GM12878 (cell line): ENCODE results near the gene IL20RA.

Source experiments
- CTCF ChIP-seq, 3 experiments: IDR thresholded peaks in 2 of 3; conservative IDR thresholded peaks in 1 of 3; 2 replicates each; pipeline ENCODE4 v1.5.1; 2011; ENCODE audit warnings: low read depth in 3 of 3, low read length in 3 of 3, mild to moderate bottlenecking in 3 of 3, control low read depth in 2 of 3, moderate library complexity in 2 of 3, inconsistent platforms in 1 of 3, mixed read lengths in 1 of 3; ENCODE audit not compliant: control insufficient read depth in 2 of 3, insufficient read depth in 1 of 3; ENCODE audit errors: extremely low read depth in 1 of 3
- E4F1 ChIP-seq: fragments of 450-650 bp; IDR thresholded peaks from 2 replicates; pipeline ENCODE4 v1.6.1; 2018; ENCODE audit warnings: borderline replicate concordance, mild to moderate bottlenecking; ENCODE audit not compliant: partially characterized antibody
- ESRRA ChIP-seq: IDR thresholded peaks from 2 replicates; pipeline ENCODE4 v1.6.1; 2012; ENCODE audit warnings: mild to moderate bottlenecking, low read length, improper control_type of control experiment
- NFIC ChIP-seq: IDR thresholded peaks from 2 replicates; pipeline ENCODE4 v1.6.1; 2012; ENCODE audit warnings: low read depth, mild to moderate bottlenecking, inconsistent platforms, low read length, moderate library complexity
- NR2C1 ChIP-seq: fragments of 450-650 bp; IDR thresholded peaks from 2 replicates; pipeline ENCODE4 v1.6.1; 2017; ENCODE audit warnings: antibody characterized with exemption, mild to moderate bottlenecking, moderate library complexity
- POLR2A ChIP-seq: IDR thresholded peaks from 2 replicates; pipeline ENCODE4 v1.6.1; 2011; ENCODE audit warnings: low read depth, mild to moderate bottlenecking, low read length
- RBBP5 ChIP-seq: fragments of 200-600 bp; sonication (generic); conservative IDR thresholded peaks from 2 replicates; pipeline ENCODE4 v1.6.1; 2016
- TBL1XR1 ChIP-seq: IDR thresholded peaks from 2 replicates; pipeline ENCODE4 v1.6.1; 2012; ENCODE audit warnings: low read depth, low read length, improper control_type of control experiment
- TF ChIP-seq, protein P1 (sequence below): IDR thresholded peaks from 2 replicates; pipeline ENCODE4 v1.6.1; 2011; ENCODE audit warnings: borderline replicate concordance, low read depth, mild to moderate bottlenecking, moderate library complexity, low read length; ENCODE audit not compliant: insufficient read depth, poor library complexity, severe bottlenecking

DNA sequence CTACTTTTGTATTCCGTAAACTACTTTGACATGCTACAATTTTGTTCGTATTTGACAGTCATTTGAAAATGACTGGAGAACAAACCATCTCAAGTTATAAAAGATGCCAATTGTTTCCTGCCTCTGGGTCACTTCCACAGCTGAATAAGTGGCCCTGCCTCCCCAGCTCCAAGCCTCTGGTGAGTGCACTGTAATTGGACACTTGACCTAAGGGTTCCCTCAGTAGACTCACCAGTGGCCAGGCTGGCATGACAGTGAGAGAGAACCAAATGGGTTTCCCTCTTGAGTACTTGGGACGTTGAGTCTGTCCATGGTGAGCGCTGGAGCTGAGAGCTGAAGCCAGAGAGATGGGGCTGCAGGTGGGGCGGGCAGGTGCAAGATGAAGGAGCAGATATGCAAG is 65.6 kb downstream of the IL20RA start:
- TF ChIP-seq NFIC, result no peak
- TF ChIP-seq ESRRA, result no peak
- TF ChIP-seq, protein P1, sequence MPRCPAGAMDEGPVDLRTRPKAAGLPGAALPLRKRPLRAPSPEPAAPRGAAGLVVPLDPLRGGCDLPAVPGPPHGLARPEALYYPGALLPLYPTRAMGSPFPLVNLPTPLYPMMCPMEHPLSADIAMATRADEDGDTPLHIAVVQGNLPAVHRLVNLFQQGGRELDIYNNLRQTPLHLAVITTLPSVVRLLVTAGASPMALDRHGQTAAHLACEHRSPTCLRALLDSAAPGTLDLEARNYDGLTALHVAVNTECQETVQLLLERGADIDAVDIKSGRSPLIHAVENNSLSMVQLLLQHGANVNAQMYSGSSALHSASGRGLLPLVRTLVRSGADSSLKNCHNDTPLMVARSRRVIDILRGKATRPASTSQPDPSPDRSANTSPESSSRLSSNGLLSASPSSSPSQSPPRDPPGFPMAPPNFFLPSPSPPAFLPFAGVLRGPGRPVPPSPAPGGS, result no peak
- TF ChIP-seq TBL1XR1, result no peak
- no peak for TF ChIP-seq POLR2A
- no peak for TF ChIP-seq CTCF (IDR thresholded peaks at IDR 0.05 in 2 of 3, conservative IDR thresholded peaks at IDR 0.05 in 1 of 3; ENCODE audit: control insufficient read depth in 2 of 3, extremely low read depth in 1 of 3, insufficient read depth in 1 of 3, low read depth in 3 of 3, low read length in 3 of 3)
- no peak for TF ChIP-seq RBBP5
- no peak for TF ChIP-seq NR2C1
- no peak for TF ChIP-seq E4F1
